HTERT RPE-1 (cell line): Measurements from ENCODE around the gene UBE2L6.

Experiments
- in situ Hi-C: fragments of 300-500 bp; cut with MboI; formaldehyde crosslinking; loops from 4 replicates; pipeline ENCODE4 v1.14.3; 2020; ENCODE audit warnings: low sequenced_read_pairs

The UBE2L6 gene

DNA sequence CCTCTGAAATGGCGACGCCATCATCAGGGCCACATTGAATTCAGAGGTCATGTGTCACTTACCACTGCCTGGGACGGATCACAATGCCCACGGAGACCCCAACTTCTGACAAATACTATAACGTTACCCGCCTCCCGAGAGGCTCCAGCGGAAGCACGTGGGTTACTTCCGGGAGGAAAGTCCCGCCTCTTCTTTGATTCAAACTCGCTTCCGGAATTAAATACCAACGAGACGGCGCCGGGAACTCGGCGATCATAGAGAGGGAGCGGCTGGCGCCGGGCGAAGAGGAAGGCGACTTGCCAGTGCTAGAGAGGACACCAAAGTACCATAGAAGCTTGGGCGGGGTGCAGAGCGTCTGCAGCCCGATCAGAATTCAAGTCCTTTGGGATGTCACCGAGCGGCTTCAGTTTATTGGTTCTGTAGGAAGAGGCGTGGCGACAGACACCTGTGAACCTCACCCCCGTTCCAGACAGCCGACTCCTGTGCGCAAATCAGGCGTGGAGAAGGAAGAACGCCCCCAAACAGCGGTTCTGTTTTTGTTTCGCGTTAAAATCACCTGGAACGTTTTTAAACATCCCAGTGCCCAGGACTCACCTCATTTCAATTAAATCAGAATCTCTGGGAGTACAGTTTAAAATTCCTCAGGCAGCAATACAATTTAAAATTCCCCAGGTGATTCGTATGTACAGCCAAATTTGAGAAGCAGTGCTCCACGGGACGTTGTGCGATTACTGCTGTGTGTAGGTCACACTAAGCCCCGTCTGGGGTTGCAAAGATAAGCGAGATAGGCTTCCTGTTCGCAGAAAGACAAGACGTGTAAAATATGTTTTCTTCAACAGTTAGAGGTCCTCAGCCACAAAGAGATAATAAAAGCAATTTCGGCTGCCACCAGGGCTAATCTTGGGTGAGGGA is 36.6 kb downstream of the UBE2L6 start, which contains the start of gene TIMM10:
Gene TIMM10 (minus strand): TSS at position 159 of the 912 bp plus-strand sequence. CDS start 565 bp downstream, outside the sequence.
- in situ Hi-C loops = no loop called here

DNA sequence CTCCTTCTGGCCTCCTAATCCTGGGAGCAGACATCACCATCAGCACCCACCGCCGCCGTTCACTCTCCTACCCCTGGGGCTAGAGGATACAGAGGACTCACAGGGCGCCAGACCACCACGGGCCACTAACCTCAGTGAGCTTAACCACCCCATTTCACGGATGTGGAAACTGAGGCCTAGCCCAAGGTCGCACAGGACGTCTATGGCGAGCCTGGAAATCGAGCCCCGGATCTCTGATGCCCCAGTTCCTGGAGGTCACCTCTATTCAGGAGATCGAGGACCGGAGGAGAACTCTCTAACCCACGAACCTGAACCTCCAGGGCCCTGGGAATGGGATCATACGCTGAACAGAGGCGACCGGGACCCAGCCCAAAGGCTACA is 37.3 kb downstream of the UBE2L6 start:
- in situ Hi-C loops = no loop called here

DNA sequence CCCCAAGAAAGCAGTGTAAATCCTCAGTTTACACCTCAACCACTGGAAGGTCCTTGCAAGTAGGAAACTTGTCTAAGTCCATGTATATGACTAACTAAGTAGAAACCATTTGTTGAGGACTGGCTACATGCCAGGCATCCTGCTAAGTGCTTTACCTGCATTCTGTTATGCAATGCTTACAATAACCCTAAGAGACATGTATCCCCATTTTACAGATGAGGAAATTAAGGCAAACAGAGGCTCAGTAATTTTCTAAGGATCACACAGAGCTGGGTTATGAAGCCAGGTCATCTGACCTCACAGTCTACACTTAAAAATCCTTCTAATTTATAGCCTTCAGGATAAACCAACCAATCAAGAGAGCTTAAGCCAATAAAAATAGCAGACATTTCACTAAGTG is 38.5 kb downstream of the UBE2L6 start:
- in situ Hi-C loops = no loop called here

DNA sequence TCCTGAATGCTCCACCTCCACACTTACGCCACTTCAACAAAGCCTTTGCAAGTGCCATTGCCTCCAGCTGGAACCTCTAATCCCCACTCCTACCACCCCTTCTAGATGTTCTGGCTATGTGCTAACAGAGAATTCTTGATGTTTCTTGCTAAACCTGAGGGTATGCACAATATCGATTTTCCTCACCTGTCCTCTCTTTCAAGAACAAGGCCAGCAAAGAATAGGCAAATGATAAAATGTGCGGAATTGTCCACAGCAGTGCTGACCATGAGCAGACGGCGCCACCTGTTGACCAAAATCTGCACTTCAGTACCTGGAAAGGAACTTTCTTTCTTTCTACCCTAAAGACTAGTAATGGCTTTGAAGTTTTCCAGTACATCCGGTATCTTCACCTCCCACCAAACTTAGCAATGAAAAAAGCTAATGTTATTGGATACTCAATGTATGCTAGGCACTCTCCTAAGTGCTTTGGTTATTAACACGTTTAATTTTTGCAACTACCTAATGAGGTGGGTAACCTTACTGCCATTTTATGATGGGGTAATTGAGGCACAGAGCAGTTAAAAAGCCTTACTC is 40.3 kb downstream of the UBE2L6 start:
- in situ Hi-C loops = no loop called here

DNA sequence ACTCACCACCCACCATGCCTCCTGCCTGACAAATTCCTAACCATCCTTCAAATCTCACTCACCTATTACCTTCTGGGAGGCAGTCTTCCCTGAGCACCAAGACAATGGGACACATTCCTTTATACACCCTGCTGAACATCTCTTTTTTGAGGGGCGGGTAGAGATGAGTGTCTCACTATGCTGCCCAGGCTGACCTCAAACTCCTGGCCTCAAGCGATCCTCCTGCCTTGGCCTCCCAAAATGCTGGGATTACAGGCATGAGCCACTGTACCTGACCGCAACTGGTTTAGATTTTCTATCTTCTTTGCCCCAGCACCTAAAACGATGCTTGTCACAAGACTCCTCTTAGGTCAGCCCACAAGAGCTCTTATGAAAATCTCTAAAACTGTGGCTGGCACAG is 44.1 kb downstream of the UBE2L6 start:
- in situ Hi-C loops = no loop called here

DNA sequence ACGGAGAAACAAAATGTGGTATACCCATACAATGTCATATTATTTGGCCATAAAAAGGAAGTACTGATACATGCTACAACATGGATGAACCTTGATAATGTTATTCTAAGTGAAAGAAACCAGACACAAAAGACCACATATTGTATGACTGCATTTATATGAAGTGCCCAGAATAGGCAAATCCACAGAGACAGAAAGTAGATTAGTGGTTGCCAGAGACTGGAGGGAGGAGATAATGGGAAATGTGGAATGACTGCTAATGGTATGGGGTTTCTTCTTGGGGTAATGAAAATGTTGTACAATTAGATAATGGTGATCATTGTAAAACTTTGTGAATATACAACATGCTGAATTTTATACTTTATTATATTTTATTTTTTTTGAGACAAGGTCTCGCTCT is 46.4 kb downstream of the UBE2L6 start:
- in situ Hi-C loops = no loop called here

DNA sequence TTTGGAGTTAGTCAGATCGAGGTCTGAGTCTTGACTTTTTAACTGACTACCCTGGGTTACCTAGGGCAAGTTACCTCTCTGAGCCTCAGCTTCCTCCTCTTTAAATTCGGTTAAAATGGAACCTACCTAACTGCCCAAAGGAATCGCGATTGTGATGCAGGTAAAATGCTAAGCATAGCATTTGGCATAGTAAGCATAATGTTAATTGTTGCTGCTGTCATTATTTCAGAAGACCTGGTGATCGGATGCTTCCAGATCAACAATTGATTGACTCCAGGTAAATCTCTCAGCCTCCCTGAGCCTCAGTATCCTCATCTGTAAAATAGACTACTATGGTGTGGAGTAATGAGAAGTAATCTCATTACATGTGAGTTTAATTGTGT is 51.4 kb downstream of the UBE2L6 start:
- in situ Hi-C loops = no loop called here

DNA sequence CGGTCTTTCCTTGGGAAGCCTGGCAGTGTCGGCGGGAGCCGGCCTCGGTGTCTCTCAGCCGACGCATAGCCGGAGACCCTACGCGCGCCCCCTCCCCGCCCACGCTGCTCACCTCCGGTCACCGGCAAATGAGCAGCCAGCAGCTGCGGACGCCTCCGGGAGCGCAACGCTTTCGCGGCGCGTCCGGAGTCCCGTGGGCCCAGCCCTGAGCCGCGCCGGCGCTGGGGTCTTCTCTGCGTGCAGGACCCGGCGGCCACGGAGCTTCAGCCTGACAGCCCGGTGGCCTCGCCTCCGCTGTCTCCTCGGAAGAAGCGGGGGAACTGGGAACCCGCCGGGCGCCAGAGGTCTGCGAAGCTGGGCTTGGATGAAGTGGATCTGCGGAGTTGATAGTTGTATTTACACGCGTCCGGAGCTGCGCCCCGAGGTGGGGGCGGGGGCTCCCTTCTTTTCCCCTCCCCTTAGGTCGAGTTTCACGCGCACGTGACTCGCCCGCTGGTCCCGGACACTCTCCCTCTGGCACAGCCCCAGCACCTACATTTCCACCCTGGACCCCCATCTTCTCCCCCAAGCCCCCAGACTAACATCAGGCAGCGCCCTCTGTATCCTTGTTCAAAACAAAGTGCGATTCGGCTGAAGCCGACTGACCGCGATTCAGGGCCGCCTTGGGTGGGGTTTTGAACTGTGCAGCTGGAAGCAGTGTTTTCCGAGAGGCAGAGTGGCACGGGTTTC is 52.0 kb downstream of the UBE2L6 start, which contains the start of gene SLC43A1:
Gene SLC43A1 (minus strand): TSS at position 371 of the 729 bp plus-strand sequence. CDS start 1,591 bp downstream, outside the sequence.
- in situ Hi-C loops = no loop called here

DNA sequence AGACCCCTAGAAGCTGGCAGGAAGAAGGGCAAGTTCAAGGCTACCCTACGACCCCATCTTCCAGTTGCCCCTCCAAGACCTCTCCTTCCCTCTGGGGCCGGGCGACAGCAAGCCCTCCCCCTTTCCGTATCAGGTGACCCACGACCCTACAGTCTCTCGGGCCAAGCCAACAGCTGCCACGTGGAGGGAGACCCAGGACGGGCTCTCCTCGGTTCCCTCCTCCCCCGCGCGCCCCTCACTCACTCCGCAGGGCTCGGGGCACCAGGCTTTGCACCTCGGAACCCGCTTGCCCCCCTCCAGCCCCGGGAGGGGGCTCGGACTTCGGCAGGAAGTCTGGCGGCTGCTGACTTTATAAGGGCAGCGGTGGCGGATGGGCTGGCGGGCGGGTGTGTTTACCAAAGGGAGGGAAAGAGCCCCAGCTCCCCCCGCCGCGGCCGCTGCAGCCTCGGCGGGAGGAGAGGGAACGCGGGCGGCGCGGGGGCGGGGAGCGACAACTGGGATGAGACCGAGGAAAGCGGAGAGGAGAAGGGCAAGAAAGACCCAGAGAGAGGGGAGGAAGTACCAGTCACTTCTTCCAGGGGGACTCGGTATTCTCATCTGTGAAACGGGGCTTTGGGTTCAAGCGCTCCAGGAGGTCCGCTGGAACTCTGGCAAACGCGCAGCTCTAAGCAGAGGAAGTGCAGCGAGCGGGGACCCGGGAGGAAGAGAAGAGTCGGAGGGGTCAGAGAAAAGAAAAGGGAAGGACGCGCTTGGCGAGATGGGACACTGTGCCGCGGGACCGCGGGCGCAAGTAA is 52.7 kb downstream of the UBE2L6 start:
- in situ Hi-C loops = no loop called here

DNA sequence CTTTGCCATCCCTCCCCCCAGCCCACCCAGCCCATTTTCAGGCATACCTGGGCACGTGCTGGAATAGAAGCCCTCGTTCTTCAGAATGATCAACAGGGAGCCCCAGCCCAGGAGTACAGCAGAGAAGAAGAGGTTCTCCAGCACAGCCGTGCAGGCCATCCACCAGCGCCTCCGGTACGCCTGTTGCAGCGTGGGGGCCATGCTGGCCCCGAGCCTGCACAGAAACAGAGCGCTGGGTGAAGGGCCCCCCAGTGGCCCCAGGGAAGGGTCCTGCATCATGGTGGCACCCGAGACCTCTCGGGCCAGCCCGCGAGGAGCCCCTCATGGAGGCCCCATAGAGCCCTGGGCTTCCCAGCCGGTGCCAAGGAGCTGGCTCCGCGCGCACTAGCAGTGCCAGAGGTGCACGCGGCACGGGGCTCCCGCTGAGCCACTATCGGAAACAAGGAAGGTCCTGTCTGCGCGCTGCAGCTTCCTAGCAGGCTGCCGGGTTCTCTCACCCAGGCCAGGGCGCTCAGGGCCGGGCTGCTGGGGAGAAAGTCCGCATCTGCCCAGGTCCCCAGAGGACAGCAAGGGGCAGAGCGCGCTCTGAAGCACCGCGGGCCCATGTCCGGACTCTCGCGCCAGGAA is 53.4 kb downstream of the UBE2L6 start:
- in situ Hi-C loops = no loop called here

DNA sequence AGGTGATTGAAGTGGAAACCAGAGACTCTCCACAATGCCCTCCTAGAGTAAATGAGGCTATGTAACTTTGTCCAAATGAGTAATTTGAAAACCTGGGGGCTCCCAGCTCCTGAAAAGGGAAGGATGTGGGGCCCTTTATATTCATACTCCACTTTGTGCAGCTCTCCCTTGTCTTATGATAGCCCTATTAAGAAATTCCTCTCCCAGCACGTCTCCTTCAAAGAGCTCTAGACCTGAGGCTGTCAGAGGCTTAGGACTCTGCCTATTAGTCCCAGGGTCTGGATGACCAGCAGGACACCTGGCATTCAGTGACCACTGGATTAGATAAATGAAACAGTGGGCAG is 54.0 kb downstream of the UBE2L6 start:
- in situ Hi-C loops = no loop called here

DNA sequence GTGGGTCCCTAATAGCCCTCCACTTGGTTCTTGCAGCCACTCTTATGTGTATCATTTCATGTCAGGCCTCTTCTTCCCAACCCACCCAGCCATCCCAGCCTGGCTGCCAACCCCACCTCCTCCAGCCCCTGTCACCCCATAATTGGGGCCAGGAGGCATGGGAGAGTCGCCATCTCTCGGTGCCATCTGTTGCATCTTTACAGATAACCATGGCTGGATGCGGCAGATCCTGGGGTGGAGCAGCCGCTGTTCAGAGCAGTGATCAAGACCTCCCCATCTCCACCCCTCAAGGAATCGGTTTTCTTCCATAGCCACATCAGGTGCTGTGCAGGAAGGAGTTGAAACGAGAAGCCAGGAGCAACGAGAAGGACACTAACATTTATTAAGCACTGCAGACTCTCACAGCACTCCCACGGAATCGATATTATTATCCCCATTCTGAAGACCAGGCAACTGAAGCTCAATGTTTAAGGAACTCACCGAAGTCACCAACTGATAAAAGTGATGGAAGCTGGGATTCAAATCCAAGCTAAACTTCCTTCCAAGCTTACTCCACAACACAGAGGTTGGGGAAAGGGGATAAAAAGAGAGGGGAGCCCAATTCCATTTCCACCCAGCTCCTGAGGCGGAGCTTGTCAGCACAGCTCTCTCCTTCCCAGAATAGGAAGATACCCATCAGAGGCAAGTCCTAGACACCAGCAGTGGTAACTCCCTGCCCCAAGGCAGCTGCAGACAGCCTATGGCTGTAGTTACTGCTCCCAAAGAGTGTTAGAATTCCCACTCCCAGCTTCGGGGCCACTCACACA is 54.6 kb downstream of the UBE2L6 start:
- in situ Hi-C loops = no loop called here

DNA sequence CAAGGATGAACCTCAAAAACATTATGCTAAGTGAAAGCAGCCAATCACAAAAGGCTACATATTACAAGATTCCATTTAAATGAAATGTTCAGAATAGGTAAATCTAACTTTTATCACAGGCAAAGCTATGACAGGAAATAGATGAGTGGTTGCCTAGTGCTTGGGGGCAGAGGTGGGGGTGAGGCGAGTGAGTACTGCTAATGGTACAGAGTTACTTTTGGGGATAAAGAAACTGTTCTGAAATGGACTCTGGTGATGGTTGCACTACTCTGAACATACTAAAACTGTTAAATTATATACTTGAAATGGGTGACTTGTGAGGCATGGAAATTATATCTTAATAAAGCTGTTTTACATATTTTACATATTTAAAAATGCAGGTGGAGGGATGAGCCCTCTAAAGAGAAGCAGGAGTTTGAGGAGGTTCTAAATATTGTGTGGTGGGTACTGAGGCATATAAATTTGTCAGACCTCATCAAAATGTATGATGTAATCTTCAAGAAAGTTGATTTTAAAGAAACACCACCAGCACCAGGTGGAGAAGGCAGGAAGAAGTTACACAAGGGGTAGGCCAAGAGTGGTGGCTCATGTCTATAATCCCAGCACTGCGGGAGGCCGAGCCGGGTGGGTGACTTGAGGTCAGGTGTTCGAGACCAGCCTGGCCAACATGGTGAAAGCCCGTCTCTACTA is 55.6 kb downstream of the UBE2L6 start:
- in situ Hi-C loops = no loop called here

DNA sequence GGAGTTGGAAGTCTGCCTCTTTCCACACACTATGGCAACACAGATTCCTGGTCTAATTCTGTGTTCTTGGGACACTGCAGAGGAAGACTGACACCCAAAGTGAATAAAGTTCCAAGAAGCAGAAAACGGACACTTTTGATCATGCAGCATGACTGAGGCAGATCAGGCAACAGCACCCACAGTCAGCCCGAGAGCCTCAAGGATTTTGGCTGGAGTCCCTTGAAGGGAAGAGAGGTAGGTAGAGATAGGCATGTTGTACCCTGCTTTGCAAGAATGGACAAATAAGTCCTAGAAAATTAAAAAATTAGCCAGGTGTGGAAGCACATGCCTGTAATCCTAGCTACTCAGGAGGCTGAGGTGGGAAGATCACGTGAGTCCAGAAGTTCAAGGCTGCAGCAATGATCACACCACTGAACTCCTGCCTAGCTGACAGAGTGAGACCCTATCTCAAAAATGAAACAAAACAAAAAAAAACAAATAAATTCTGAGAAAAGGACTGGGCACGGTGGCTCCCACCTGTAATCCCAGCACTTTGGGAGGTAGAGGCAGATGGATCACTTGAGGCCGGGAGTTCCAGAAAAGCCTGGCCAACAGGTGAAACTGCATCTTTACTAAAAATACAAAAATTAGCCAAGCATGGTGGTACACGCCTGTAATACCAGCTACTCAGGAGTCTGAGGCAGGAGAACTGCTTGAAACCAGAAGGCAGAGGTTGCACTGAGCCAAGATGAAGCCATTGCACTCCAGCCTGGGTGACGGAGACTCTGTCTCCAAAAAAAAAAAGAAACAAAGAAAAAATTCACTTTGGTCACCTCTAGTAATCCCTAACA is 58.9 kb downstream of the UBE2L6 start:
- in situ Hi-C loops = no loop called here

DNA sequence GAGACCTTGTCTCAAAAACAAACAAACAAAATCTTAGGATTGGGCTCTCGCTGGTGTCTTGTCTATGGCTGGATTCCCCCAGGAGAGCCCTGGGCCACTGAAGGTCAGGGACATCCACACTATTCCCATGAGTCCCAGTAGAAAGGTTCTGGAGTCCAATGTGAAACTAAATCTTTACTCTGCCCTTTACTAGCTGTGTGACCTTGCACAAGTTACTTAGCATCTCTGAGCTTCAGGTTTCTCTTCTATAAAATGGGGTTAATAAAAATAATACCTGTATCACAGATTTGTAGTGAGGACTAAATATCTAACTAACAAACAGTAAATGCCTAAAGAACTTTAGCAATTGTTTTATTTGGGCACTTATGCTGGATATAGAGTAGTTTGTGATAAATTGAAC is 61.0 kb downstream of the UBE2L6 start:
- in situ Hi-C loops = no loop called here

DNA sequence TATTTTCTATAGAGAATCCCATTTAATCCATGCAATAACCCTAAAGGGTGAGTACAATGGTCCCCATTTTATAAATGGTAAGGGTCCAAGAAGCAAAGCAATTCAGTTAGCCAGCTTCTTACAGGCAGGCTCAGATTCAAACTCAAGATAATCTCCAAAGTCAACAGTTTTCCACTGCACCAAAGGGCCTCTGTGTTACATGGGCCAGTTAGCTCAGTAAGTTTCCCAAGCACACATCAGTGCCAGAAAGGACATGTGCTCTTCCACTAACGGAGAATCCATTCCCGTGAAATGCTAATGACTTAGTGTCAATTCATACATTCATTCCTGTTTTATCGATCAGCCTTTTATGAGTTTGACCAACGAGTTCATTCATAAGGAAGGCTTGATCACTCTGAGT is 63.0 kb downstream of the UBE2L6 start:
- in situ Hi-C loops = no loop called here

DNA sequence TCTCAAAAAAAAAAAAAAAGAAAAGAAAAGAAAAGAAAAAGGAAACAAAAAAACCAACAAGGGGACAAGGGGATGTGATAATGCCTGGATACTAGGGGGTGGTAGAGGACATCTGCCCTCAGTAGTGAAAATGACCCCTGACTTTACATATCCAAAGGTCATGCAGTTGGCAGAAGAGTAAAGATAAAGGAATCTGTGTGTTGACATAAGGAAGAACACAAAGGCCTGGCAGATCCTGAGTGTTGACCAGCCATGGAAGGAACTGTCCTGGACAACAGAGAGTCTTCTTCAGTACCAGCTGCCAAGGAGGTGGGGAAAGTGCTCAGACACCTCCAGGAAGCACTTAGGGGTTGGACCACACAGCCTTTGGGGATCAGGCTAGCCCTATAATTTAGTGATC is 64.6 kb downstream of the UBE2L6 start:
- in situ Hi-C loops = no loop called here

DNA sequence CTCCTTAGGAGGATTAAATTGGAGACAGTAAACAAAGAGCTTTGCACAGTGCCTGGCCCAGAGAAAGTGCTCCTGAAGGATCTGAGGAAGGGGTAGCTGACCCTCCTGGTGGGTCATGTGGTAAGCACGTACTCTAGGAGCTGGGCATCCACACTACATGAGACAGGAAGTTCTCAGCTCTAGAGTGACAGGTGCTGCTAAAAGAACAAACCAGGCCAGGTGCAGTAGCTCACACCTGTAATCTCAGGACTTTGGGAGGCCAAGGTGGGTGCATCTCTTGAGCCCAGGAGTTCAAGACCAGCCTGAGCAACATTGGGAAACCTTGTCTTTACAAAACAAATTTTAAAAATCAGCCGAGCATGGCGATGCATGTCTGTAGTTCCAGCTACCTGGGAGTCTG is 65.1 kb downstream of the UBE2L6 start:
- in situ Hi-C loops = no loop called here
